GM20000 (cell line): Measurements from ENCODE around the gene ACOT11.
"Not testable (repeated sequence)": the region's sequence is repeated elsewhere in the genome, so short reads cannot be mapped to it uniquely, and the experiment has no call there.

ENCODE experiments used
- DNase-seq: peaks from one replicate; pipeline ENCODE4 v3.0.0; 2012; ENCODE audit warnings: low spot score
- CTCF ChIP-seq: IDR thresholded peaks from 2 replicates; pipeline ENCODE4 v1.5.1; 2012; ENCODE audit warnings: mild to moderate bottlenecking, control low read depth; ENCODE audit errors: extremely low read depth, missing control alignments

Gene ACOT11

GRCh38 chr1:54519709-54520108 lies 28.3 kb upstream of the ACOT11 start:
- no peak for DNase-seq
- TF ChIP-seq CTCF, result no peak

DNA sequence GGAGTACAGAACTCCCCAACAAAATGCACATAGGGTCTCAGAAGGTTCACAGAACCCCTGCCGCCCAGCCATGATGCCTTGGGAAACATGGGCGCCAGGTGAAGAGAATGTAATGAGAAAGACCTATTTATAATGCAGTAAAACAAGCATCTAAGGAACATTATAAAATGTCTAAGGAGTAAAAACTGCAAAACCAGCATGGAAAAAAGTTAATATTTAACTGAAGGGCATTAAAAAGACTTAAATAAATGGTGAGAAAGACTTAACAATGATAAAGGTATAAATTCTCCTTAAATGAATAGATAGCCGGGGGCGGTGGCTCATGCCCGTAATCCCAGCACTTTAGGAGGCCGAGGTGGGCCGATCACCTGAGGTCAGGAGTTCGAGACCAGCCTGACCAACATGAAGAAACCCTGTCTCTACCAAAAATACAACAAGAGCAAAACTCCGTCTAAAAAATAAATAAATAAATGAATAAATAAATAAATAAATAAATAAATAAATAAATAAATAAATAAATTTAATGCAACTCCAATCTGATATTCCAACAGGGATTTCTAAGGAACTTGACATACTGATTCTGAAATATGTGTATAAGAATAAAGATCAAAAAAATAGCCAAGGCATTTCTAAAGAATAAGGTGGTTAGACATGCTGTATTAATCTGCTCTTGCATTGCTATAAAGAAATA lies 27.3 kb upstream of the ACOT11 start:
- no peak for DNase-seq
- TF ChIP-seq CTCF, result no peak

- not testable (repeated sequence) for DNase-seq
Measured at GRCh38 chr1:54526565-54526964, 21.5 kb upstream of the ACOT11 start.

GRCh38 chr1:54528613-54529012 lies 19.4 kb upstream of the ACOT11 start:
- DNase-seq, result no peak
- TF ChIP-seq CTCF, result no peak

GRCh38 chr1:54532033-54532432 lies 16.0 kb upstream of the ACOT11 start:
- no peak for TF ChIP-seq CTCF
- DNase-seq, result no peak

DNA sequence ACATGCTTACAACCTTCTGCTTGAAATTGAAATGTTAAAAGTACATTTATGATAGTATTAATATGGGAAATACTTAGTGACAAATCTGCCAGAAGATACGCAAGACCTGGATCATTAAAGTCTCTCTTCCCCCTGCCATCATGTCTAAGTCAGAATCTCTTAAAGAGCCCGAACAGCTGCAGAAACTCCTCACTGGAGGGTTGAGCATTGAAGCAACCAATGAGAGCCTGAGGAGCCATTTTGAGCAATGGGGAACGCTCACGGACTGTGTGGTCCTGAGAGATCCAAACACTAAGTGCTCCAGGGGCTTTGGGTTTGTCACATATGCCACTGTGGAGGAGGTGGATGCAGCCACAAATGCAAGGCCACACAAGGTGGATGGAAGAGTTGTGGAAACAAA lies 11.4 kb upstream of the ACOT11 start:
- DNase-seq, result not testable (repeated sequence)

- TF ChIP-seq CTCF, result no peak
- no peak for DNase-seq
Measured at GRCh38 chr1:54537611-54538010, 10.4 kb upstream of the ACOT11 start.

DNA sequence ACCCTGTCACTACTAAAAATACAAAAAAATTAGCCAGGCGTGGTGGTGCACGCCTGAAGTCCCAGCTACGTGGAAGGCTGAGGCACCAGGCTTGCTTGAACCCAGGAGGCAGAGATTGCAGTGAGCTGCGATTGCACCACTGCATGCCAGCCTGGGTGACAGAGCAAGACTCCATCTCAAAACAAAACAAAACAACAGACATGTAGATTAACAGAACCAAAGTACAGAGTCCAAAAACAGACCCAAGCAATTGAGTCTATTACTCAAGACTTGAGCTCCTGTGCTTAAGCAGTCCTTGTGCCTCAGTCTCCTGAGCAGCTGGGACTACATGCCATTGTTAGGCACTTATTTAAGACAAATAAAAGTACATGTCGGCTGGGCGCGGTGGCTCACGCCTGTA lies 9.5 kb upstream of the ACOT11 start:
- TF ChIP-seq CTCF, result no peak

More for the DNA sequence above, 9.5 kb upstream of the ACOT11 start:
- DNase-seq, result no peak
